SKM-1 treated with dmso at 0.1 percent for 144 hours (cell line): ENCODE results near the gene CNTN4.

ENCODE experiments used
- DNase-seq: peaks from one replicate; lab custom pipeline; 2025; ENCODE audit not compliant: unreplicated experiment; lab: John Stamatoyannopoulos, UW

CNTN4 gene

DNA sequence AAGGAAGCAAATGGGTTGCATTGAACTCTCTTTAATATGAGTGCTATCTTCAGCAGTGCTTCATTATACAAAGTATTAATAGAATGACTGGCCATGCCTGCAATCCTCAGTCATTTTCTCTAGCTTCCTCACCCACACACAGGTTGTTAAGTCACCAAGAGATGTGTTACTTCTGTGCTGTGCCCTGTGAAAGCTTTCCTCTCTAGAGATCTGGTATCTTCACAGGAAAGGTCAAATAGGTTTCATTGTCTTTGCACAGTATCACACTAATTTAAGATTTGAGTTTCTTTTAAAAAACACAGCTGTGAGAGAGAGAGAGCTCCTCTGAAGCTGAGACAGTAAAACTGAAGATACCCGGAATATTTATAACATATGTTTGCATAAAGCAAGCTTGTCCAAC lies 278.6 kb downstream of the CNTN4 start:
- DNase-seq, result no peak

DNA sequence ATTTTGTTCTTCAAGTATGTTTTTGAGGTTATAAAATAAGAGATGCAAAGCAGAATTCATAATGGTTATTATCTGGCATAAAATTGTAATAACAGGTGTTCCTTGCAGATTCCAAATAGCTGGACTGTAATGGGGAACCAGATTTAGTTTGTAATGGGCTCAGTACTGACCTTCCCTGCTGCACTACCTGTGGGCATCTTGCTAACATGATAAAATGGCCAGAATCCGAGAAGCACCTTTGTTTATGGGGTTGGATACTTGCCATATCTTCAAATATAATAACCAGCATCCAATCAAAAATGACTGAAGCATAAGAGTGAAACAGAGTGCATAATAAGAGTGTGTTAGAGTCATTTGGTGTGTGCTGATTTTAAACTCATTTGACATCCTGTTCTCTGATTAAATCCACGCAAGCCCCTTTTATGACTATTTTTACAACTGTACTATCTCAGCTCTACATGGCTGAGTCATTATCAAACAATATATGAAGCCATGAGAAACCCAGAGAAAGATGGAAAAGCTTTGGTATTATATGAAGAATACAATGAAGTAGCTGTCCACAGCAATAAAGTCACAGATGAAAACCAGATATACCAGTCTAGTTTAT lies 292.4 kb downstream of the CNTN4 start:
- DNase-seq, result no peak

DNA sequence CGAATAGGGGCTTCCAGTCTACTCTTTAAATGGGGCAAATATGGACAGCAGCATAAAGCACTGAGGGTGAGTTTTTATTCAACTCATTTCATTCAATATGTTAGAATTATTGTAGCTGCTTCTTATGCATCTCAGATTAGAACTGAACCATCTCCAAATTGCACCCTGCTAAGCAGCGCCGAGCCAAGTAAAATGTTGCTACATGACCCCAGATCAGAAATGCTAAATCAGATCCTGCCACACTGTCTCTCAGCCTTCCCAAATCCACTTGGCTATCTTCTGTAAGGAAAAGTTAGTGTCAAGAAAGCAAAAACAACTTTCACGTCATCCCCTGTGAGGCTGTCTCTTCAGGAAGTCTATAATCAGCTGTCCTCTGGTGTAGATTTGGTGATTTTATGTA lies 293.2 kb downstream of the CNTN4 start:
- DNase-seq, result no peak

DNA sequence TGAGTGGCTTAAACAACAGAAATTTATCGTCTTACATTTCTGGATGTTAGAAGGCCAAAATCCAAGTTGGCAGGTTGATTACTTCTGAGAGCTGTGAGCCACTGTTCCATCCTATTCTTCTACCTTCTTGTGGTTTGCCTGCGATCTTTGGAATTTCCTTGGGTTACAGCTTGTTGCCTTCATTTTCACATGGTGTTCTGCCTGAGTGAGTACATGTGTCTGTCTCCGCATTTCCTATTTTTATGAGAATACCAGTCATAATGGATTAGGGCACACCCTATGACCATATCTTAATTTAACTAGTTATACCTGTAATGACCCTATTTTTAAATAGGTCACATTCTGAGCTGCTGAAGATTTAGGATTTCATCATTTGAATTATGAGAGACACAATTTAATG lies 294.3 kb downstream of the CNTN4 start:
- no peak for DNase-seq

DNA sequence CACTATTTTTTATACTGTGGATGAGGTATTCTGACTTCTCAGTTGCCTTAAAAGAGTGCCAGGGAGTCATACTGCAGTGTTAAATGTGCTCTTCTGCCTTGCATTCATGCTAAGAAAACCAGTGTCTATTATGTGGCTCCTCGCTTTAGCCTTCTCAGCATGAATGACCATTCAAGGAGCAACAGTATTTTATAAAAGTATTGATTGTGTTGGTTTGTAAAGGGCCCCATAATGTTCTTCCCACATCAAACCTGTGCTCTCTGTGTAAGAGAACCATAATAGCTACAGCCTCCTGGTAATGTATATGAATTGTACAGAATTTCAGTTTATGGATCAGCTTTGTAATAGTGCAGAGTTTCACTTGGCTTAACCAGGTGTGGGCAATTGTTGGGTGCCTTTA lies 316.4 kb downstream of the CNTN4 start:
- DNase-seq, result no peak

DNA sequence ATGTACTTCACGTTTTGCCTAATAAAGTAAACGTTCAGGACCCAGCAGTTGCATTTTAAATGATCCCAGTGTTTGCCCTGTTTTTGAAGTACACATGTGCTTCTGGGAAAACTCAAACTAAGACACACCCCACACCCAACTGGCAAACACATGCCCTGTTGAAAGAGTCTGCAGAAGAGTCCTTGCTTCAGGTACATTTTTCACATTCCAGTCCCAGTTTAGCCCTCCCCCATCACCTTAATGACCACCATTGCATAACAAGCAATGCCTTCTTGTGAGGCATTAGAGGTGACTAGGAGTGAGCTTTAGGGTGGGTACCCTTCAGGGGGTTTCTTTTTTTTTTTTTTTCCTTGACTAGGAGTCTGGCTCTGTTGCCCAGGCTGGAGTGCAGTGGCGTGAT lies 322.3 kb downstream of the CNTN4 start:
- DNase-seq, result no peak

DNA sequence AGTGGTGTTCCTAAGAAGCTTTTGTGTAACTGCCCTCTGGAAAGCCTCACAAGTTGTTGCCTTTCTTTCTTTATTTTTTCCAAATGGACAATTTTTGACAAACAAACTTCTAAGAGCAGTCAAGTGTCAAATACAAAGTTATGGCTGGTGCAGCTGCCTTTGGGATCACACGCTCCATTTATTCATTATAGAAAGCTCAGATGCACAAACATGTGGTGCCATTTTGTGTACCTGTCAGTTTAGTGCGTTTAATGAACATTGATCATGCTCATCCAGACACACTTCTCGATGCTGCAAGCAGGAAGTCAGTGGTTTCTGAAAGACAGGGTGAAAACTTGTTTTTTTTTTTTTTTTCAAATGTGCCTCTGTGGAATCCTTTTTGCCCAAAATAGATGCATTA lies 324.5 kb downstream of the CNTN4 start:
- DNase-seq, result no peak

DNA sequence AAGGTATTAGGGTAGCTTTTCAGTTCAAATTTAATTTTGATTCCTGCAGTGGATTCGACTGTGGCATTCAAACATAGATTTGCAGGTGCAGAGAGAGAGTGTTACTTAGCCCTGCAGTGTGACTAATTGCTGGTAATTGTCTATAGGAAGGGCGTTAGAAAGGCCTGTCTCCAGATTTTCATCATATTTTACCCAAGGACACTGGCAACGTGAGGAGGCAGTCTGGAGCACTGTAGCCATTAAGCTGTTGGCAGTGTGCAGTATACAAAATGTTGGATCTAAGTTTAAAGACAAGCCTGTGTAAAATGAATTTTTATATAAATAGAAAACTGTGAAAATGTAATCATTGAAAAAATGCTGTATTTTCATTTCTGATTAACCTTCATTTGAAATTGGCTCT lies 342.9 kb downstream of the CNTN4 start:
- DNase-seq, result no peak

DNA sequence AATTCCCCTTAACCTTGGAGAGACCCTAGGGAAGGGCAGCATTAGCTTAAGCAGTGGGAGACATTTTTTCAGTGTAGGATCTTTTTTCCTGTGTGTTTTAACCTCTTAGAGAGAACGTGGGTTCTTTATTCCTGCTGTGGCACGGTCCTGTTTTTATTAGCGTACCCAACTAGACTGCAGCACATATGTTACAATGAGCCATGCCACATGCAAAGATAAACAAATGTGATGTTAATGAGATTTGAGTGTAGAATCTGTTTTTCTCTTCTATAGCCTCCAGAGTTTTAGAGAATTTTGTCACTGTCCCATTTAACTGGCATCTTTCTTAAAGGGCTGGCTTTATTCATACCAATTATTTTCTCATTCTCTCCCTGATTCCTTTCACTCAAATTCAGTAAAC lies 347.5 kb downstream of the CNTN4 start:
- DNase-seq, result no peak

DNA sequence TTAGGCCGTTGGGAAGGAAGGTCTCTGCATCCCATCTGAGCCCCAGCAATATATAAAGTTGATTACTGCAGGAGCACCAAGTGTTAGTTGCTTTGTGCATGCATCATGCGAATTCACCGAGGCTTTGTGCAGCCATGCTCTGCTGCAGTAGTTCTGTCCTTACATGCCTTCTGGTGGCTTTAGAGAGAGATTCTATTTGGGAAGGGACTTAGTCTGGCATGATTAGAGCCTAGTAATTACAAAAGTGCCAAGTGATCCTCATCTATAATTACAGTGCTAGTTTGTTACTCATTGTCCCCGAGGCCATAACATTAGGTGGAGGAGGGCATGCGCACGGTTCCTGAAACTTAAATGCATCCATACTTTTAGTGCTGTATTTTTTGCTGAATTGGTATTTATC lies 353.6 kb downstream of the CNTN4 start:
- DNase-seq, result no peak

DNA sequence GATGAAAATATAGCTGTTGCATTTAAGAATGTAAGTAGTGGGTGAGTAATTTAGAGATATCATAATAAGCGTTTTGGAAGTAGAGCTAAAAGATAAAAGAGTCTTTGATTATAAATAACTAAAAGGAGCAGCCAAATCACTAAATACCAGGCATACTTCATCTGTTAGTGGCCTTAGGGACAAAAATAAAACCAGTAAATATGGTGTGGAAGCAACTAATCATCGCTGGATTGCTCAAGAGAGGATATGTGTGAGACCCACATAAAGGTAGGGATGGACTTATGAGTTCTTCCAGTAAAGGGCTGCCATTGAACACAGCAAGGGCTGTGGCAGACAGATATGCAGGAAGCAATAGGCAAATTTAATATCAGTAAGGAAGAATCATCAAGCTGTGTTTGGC lies 356.2 kb downstream of the CNTN4 start:
- no peak for DNase-seq

DNA sequence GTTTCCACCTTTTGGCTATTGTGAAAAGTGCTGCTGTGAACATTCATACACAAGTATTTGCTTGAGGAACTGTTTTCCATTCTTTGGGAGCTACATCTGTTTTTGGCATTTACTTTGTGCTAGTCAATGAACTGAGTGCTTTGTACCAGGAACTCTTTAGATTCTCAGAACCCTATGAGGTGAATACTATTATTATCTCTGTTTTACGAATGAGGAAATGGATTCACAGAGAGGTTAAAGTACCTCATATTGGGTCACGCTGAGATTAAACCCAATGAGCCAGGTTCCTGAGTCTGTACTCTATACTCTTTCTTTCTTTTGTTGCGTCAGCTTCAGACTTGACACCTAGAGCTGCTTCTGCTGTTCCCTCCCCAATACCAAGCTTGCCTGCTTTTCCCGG lies 358.1 kb downstream of the CNTN4 start:
- no peak for DNase-seq

DNA sequence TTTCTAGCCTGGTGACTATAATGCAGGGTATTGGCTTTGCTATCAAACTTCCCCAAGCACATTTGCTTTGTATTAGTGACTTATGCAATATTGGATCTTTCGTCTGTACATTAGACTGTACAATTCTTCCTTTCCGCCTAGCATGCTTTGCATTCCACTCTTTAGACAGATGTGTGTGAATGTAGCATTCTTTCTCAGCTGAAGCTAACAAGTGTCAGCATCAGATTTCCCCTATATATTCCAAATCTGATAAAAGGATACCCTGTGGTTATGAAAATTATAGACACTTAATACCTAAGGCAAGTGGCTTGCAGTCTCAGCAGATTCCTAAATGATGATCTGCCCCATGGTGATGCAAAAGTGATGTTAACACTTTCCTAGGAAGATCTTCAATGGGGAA lies 360.1 kb downstream of the CNTN4 start:
- no peak for DNase-seq

DNA sequence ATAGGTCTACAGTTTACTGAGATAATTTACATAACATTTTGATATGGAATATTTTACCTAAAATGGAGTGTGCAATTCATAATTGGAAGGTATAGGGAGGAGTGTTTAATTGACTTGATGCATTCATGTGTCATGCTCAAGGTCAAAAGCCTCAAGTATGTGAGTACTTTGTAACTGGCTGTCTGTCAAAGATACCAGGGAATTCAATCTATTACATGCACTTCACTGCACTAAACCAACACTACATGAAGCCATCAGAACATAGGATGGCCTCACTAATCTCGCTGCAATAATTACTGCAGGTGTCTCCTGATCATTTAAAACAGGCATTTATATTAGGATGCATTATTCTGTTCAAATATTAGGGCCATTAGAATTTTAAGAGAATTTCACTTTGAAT lies 367.2 kb downstream of the CNTN4 start:
- DNase-seq, result no peak

DNA sequence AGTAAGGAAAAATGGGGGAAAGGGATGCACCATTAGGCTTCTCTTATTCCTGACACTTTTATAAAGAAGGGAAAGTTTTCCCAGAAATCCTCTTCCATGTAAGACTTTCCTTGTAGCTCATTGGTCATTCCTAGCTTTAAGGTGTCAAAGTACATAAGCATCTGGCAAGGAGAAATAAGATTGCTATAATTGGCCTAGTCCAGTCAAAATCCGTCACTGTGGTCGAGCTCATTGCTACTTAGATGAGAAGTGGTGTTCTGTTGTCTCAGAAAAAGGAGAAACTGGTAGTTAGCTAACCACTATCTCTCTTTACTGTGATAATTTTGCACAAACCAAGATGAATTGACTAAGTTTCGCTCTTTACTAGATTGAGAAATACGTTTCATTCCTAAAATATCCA lies 370.1 kb downstream of the CNTN4 start:
- no peak for DNase-seq

DNA sequence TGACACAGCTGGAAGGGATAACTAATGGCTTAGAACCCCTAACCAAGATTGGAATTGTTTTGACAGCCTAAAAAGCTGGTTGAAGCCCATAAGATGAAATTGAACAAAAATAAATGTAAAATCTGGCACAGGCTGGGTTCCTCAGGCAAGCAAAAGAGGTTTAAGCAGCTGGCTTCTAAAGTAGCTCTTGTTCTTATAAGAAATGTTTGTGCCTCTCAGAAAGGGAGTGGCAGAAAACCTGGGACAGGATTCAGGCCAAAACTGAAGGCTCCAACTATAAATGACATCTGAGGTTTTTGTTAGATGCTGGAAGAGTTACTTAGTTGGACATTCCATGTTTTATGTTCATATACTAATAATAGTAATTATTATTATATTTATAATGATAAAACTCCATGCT lies 378.3 kb downstream of the CNTN4 start:
- no peak for DNase-seq

DNA sequence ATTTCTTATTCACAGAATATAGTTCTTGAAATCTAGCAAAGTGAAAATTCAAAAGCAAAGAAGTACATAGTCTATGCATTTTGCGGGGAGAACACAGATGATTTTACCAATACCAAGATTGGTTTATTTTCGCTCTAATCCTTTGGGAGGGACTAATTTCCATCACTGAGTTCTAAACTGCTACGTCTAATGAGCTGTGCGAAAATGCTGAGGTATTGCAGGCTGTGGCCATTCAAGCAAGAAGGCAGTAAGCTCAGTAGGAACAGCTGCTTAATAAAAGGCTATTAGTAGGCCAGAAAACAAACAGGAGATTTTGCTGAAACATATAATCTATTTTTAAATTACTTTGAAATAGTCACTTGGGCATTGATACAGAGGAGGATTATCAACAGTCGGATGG lies 379.0 kb downstream of the CNTN4 start:
- no peak for DNase-seq

DNA sequence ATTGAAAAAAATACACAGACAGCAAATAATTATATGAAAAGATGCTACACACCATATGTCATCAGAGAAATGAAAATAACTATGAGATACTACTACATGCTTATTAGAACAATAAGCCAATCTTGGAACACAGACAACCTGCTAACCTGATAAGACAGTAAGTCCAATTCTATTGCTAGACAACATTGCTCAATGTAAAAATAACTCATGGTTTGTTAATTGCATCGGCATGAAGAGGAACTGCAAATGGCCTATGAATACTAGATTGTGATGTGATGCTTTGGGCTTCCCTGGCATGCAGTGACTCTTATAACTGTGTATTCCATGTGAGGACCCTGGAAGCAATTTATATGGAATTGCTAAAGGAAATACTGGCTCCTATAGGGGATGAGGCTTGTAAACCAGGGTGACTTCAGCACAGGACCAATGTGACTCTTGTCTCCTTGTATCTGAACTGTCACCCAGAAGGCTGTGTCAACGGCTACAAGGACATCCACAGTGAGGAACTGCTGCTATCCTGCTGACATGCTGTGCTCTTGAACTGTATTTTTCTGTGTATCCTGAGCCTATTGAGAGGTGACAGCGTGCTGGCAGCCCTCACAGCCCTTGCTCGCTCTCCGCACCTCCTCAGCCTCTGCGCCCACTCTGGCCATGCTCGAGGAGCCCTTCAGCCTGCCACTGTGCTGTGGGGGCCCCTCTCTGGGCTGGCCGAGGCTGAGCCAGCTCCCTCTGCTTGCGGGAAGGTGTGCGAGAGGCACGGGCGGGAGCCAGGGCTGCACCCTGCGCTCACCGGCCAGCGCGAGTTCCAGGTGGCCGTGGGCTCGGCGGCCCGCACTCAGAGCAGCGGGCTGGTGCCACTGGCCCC lies 385.7 kb downstream of the CNTN4 start:
- no peak for DNase-seq

DNA sequence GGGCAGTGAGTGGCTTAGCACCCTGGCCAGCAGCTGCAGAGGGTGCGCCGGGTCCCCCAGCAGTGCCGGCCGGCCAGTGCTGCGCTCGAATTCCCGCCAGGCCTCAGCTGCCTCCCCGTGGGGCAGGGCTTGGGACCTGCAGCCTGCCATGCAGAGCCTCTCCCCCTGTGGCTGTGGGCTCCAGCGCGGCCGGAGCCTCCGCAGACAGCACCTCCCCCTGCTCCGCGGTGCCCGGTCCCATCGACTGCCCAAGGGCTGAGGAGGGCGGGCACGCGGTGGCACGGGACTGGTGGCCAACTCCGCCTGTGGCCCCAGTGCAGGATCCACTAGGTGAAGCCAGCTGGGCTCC lies 386.3 kb downstream of the CNTN4 start:
- DNase-seq, result no peak

DNA sequence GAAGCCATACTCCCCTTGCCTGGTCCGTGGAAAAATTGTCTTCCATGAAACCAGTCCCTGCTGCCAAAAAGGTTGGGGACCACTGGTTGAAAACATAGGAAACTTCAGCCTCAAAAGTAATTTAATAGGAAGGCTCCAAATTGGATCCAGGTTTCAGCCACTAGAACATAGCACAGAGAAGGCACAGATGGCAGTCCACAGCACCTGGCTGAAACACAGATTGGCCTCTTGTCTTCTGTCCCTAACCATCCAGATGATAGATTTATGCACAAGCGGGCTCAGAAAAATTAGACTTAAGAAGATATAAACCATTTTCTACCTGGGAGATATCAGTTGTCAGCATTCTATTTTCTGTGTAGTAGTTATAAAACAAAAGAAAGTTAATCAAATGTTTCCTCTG lies 397.1 kb downstream of the CNTN4 start:
- DNase-seq, result no peak

DNA sequence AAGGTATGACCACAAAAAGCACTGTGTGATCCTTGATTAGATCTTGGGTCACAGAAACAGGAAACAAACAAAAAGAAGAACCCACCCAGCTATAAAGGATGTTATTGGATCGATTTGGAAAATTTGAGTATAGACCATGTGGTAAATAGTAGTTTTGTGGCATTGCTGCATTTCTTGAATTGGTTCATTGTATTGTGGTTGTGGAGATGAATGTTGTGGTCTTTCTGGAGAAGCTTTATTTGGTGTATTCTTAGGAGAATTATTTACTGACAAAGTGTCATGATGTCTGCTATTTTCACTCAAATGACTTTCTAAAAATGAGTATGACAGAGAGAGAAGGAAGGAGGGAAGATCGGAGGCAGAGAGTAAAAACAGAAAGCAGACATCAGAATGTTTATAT lies 406.2 kb downstream of the CNTN4 start:
- DNase-seq, result no peak

DNA sequence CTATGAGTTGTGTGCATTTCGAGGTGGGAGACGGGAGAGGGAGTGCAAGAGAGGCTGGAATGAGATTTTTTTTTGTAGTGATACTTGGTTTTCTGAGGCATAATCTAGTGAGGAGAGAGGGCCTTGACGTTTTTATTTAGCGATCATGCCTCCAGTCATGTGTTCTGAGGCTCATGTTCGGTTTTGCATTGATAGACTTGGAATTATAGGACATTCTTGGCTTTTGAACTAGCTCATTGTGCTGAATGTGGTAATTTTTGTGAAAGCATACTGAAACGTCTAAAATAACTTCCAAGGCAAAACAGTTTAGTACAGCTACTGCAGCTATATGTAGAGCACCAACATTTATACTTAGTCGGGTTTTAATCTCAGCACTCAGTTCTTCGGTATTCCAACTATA lies 408.1 kb downstream of the CNTN4 start:
- DNase-seq, result no peak

DNA sequence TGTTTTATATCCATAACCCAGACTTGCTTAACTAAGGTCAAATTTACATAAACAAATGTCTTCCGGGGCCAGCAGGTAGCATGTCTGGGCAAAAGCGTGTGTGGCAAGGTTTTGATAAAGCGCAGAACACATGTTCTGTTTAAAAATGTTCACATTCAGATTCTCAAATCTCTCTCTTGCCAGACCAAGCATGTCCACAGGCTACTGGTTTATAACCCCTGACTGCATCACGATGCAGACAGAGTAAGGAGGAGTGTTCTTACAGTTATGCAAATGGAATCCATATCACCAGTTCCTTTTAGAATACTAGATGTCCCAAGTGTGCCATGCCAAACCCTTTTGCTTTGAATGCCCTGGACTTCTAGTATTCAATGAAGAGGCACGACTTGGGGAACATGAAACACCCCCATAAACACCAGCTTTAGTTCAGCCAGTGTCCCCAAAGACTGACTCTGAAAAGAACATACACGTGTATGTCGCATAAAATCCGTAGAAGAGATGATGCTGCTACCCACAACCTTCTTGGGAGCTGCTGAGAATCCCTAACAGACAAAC lies 412.0 kb downstream of the CNTN4 start:
- no peak for DNase-seq
